ENCODE measurements around the gene SH2D4B.

SH2D4B gene

GRCh38 chr10:80571352-80571751 lies 33.6 kb downstream of the SH2D4B start:
- H3K4me3 ChIP-seq (ENCODE audit: low read depth, low read length) = no peak overlapping the region
- DNase-seq (ENCODE audit: low read depth) = no peak
- TF ChIP-seq CTCF (IDR thresholded peaks at IDR 0.05; ENCODE audit: insufficient read depth, low read depth, low read length, missing control alignments) = no peak

GRCh38 chr10:80579181-80579763 lies 41.6 kb downstream of the SH2D4B start:
- no peak overlapping the region for H3K4me3 ChIP-seq (ENCODE audit: low read depth, low read length)
- TF ChIP-seq CTCF (IDR thresholded peaks at IDR 0.05; ENCODE audit: insufficient read depth, low read depth, low read length, missing control alignments) = no peak
- DNase-seq (ENCODE audit: low read depth) = no peak

GRCh38 chr10:80579849-80580637 lies 42.3 kb downstream of the SH2D4B start:
- H3K4me3 ChIP-seq (ENCODE audit: low read depth, low read length) = no peak overlapping the region
- no peak for TF ChIP-seq CTCF (IDR thresholded peaks at IDR 0.05; ENCODE audit: insufficient read depth, low read depth, low read length, missing control alignments)

GRCh38 chr10:80580638-80581468 lies 43.2 kb downstream of the SH2D4B start:
- no peak for DNase-seq (ENCODE audit: low read depth)
- H3K4me3 ChIP-seq (ENCODE audit: low read depth, low read length) = no peak overlapping the region
- TF ChIP-seq CTCF (IDR thresholded peaks at IDR 0.05; ENCODE audit: insufficient read depth, low read depth, low read length, missing control alignments) = no peak

More at GRCh38 chr10:80579849-80580637, 42.3 kb downstream of the SH2D4B start:
- DNase-seq (ENCODE audit: low read depth) = no peak

- TF ChIP-seq CTCF (IDR thresholded peaks at IDR 0.05; ENCODE audit: insufficient read depth, low read depth, low read length, missing control alignments) = no peak
- no peak for DNase-seq (ENCODE audit: low read depth)
- H3K4me3 ChIP-seq (ENCODE audit: low read depth, low read length) = no peak overlapping the region
Observed at GRCh38 chr10:80581469-80581835, 43.8 kb downstream of the SH2D4B start.

GRCh38 chr10:80582286-80582960 lies 44.7 kb downstream of the SH2D4B start:
- no peak for TF ChIP-seq CTCF (IDR thresholded peaks at IDR 0.05; ENCODE audit: insufficient read depth, low read depth, low read length, missing control alignments)
- no peak overlapping the region for H3K4me3 ChIP-seq (ENCODE audit: low read depth, low read length)
- DNase-seq (ENCODE audit: low read depth) = no peak

Measured in GM12865 (cell line).